GM12864 (cell line): ENCODE results near the gene ERCC2.

Experiments
- DNase-seq: peaks from one replicate; pipeline ENCODE4 v3.0.0-alpha.2; 2011; ENCODE audit warnings: low read depth
- H3K4me3 ChIP-seq: 2 replicates; pipeline ENCODE4 v1.5.1; 2011; ENCODE audit warnings: mild to moderate bottlenecking, low read depth, low read length, control low read depth
- TF ChIP-seq, protein P1 (sequence below): IDR thresholded peaks from 2 replicates; pipeline ENCODE4 v1.5.1; 2011; ENCODE audit warnings: low read depth, mild to moderate bottlenecking, moderate library complexity, low read length, control low read depth, inconsistent platforms; ENCODE audit errors: missing control alignments

ERCC2 gene

DNA sequence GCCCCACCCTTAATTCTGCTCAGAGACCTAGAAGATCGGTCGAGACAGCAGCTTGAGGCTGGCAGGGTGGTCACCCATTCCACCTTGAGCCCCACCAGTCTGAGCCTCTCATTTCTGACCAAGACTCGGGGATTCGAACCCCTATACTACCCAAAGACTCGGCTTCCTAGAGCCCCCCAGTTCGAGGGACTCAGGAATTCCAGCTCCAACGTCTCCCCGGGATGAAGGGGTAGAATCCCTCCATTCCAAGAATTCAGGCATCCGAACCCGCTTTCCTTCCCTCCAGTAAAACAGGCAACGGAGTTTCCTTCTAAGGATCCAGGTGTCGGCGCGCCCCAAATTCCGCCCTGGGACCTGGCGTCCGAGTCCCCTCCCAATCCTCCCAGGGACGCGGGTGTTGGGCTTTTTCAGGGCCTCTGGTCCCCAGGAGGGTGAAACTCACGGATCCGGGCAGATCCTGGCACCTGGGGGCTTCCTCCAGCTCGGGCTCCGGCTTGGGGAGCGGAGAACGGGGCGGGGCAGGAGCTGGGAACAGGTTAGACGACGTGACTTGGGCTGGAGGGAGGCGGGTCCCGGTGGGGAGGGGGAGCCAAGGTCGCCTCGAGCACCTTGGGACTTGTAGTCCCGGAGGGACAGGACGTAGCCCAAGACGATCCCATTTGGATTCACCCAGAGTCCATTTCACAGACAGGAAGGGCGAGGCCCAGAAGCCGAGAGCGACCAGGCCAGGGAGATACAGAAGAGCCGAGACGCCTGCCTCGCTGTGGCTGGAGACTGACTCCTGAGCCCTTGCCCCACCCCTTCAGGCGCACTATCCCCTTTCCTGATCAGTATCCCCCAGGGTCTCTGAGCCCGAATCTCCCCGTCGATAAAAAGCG, 34.4 kb upstream of the ERCC2 start, which contains the start of gene PPP1R13L:
PPP1R13L (minus strand) TSS at position 513 of the 878 bp plus-strand sequence. CDS start 6,751 bp downstream, outside the sequence.
- no peak for DNase-seq
- TF ChIP-seq, protein P1, sequence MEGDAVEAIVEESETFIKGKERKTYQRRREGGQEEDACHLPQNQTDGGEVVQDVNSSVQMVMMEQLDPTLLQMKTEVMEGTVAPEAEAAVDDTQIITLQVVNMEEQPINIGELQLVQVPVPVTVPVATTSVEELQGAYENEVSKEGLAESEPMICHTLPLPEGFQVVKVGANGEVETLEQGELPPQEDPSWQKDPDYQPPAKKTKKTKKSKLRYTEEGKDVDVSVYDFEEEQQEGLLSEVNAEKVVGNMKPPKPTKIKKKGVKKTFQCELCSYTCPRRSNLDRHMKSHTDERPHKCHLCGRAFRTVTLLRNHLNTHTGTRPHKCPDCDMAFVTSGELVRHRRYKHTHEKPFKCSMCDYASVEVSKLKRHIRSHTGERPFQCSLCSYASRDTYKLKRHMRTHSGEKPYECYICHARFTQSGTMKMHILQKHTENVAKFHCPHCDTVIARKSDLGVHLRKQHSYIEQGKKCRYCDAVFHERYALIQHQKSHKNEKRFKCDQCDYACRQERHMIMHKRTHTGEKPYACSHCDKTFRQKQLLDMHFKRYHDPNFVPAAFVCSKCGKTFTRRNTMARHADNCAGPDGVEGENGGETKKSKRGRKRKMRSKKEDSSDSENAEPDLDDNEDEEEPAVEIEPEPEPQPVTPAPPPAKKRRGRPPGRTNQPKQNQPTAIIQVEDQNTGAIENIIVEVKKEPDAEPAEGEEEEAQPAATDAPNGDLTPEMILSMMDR: no peak
- peak within 1 kb of the TSS; percentile 76 for H3K4me3 ChIP-seq

DNA sequence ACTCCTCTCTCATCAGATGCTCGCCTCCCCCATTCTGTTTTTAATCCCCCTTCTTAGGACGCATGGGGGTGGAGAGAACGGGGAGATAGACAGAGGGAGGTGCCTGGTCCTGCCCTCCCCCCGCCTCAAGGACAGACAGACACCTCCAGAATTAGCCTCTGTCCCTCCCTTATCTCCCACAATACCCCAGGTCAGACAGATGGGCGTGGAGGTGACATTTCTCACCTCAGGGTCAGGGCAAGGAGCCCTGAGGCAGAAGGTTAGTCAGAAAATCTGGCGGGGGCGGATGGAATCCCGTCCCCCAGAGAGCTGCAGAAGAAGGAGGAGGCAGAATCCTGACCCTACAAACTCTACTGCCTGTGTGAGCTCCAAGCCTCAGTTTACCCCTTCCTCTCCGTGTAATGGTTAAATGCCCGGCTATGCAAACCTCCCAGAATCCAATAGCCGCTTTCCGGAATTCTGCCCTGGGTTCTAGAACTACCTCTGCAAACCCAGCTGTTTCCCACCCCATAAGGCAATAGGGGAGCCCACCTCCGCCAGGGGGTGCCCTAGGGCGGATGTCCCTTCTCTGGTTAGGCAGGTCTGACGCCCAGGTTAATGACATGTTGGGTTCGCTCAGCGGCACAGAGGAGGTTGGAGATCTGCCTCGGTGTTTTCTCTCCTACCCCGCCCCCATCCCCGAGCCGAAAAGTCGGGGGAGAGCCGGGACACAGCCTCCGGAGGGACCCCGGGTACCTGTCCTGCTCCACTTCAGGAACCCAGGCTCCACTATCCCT, 33.6 kb upstream of the ERCC2 start:
- DNase-seq: no peak
- H3K4me3 ChIP-seq: peak overlapping the region; percentile 76
- TF ChIP-seq, protein P1: peak; percentile 85

DNA sequence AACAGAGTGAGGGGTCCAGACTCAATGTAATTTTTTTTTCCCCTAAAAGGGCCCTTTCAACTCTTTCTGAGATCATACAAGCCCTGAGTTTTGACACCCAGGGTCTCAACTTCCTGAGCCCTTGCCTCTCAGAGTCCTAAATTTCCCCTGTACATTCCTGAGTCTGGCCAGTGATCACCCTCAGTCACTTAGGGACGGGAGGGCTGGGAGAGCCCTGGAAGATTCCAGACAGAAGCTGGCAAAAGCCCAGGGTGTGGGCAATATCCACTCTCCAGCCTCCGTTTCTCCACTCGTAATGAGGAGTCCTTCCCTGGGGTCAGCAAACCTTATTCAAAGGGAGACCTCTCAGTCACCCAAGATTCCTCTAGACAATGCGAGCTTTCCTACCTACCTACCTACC, 32.9 kb upstream of the ERCC2 start:
- no peak for DNase-seq
- no peak overlapping the region for H3K4me3 ChIP-seq
- TF ChIP-seq, protein P1: no peak

DNA sequence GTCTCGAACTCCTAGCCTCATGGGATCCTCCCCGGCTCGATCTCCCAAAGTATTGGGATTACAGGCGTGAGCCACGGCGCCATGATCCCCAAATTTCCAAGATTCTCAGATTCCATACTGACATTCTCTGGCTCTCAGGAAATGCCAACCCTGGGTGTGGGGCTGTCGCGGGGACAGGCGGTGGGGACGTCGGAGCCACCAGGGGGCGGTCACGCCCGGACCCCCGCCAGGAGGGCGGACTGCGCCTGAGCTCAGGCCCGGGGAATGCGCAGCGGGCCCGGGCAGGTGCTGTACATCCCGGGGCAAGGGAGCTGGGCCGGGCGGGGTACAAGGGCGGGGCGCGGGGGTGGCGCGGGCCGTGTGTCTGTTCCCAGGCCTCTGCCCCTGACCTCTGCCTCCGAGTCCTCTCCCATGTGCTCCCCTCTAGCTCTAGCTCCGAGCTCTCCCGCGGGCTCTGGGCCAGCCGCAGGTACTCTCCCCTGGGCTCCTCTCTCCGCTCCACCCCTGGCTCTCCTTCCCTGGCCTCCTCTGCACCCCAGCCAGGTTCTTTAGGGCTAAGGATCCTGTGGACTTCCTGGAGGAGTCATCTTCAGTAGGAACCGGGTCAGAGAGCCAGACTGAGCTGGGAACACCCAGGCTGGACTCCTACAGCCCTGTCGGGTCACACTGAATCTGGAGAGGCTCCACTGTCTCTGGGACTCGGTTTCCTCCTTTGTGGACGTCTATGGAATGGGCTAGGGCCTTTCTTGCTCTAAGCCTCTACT, 32.1 kb upstream of the ERCC2 start:
- no peak overlapping the region; the same call in 1 of the 2 replicates for H3K4me3 ChIP-seq
- TF ChIP-seq, protein P1: peak; percentile 67
- no peak for DNase-seq

DNA sequence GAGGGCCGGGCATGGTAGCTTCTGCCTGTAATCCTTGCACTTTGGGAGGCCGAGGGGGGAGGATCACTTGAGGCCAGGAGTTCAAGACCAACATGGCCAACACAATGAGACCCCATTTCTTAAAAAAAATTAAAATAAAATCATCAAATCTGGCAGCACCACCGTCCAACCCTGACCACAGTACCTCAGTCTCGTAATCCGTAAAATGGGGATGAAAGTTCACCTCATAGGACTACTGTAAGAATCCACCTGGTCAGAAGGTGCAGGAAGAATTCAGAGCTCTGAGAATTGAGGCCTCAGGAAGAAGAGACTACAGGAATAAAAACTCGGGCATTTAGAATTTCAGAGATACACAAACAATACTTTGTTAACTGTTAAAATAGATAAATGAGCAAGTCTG, 31.4 kb upstream of the ERCC2 start:
- TF ChIP-seq, protein P1: no peak
- no peak overlapping the region for H3K4me3 ChIP-seq
- no peak for DNase-seq

DNA sequence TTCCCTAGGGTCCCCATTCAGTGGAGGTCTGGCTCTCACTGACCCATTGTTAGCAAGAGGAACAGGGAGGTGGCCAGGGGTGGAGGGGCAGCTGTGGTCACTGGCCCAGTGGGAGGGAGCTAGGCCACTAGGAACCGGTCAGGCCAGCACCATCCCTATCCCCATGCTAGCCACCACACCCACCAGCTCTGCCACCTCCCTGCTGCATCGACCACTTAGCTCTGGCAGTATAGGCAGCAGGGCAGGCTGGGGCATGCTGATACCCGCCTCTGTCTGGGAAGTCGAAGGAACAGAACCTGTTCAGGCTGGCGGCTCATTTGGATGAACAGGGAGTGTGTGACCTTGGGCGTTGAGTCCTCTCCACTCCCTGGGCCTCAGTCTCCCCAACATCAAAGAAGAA, 29.8 kb upstream of the ERCC2 start:
- no peak for DNase-seq
- TF ChIP-seq, protein P1: no peak
- no peak overlapping the region for H3K4me3 ChIP-seq
